CD14-positive monocyte (primary cell): ENCODE measurements around the gene KSR2. TPM values are rescaled to one million over a fixed set of nuclear protein-coding genes. Genes with fewer than 3 reads are reported as not detected.

Source experiments
- DNase-seq, 3 donors: peaks; one replicate each; pipeline ENCODE4 v3.0.0-alpha.2; 2011 to 2022
- H2AFZ ChIP-seq: 2 replicates; pipeline ENCODE4 v1.6.0; 2012; ENCODE audit warnings: mild to moderate bottlenecking, low read depth, low read length, inconsistent platforms; ENCODE audit not compliant: insufficient read depth, poor library complexity, severe bottlenecking
- H3K27ac ChIP-seq, 2 donors: 1 replicate in 1 of 2; 2 replicates in 1 of 2; pipeline ENCODE4 v1.5.1; 2012 to 2013; ENCODE audit warnings: low read length in 2 of 2, control low read depth in 1 of 2, inconsistent platforms in 1 of 2, low read depth in 1 of 2, mild to moderate bottlenecking in 1 of 2
- H3K27me3 ChIP-seq, 2 donors: one replicate each; pipeline versions ENCODE4 v1.6.0 to v1.6.1; 2011 to 2013; ENCODE audit warnings: low read length in 2 of 2; ENCODE audit not compliant: control insufficient read depth in 2 of 2, insufficient read depth in 2 of 2
- H3K36me3 ChIP-seq, 2 donors: replicated peaks in 1 of 2; 1 replicate in 1 of 2; 2 replicates in 1 of 2; pipeline versions ENCODE4 v1.5.1 to v1.6.1; 2012 to 2013; ENCODE audit warnings: low read length in 2 of 2, control low read depth in 1 of 2, inconsistent platforms in 1 of 2, mild to moderate bottlenecking in 1 of 2; ENCODE audit not compliant: insufficient read depth in 2 of 2, control insufficient read depth in 1 of 2
- H3K4me1 ChIP-seq, 2 donors: 1 replicate in 1 of 2; 2 replicates in 1 of 2; pipeline versions ENCODE4 v1.5.1 to v1.6.1; 2012 to 2013; ENCODE audit warnings: low read length in 2 of 2, control low read depth in 1 of 2, inconsistent platforms in 1 of 2, mild to moderate bottlenecking in 1 of 2, moderate library complexity in 1 of 2; ENCODE audit not compliant: insufficient read depth in 2 of 2, control insufficient read depth in 1 of 2
- H3K4me2 ChIP-seq: replicated peaks from 2 replicates; pipeline ENCODE3; 2012; ENCODE audit warnings: low read length, moderate library complexity, mild to moderate bottlenecking; ENCODE audit not compliant: poor library complexity, severe bottlenecking; ENCODE audit errors: extremely low read depth
- H3K4me3 ChIP-seq, 3 experiments: fragments of 200-600 bp in 1 of 3; sonication (generic) in 1 of 3; replicated peaks in 1 of 3; 1 replicate in 2 of 3; 2 replicates in 1 of 3; pipeline ENCODE4 v1.5.1; 2011 to 2013; ENCODE audit warnings: low read length in 3 of 3, mild to moderate bottlenecking in 3 of 3, control low read depth in 2 of 3, low read depth in 2 of 3, inconsistent platforms in 1 of 3, moderate library complexity in 1 of 3
- H3K79me2 ChIP-seq: 2 replicates; pipeline ENCODE4 v1.6.0; 2012; ENCODE audit warnings: mild to moderate bottlenecking, control low read depth, inconsistent platforms, low read length, moderate library complexity; ENCODE audit not compliant: insufficient read depth
- H3K9ac ChIP-seq: 2 replicates; pipeline ENCODE4 v1.6.0; 2017; ENCODE audit warnings: low read length, mild to moderate bottlenecking; ENCODE audit not compliant: insufficient read depth, poor library complexity, severe bottlenecking
- H3K9me3 ChIP-seq, 2 donors: replicated peaks in 1 of 2; 1 replicate in 1 of 2; 2 replicates in 1 of 2; pipeline versions ENCODE4 v1.5.1 to v1.6.1; 2012 to 2013; ENCODE audit warnings: low read length in 2 of 2, control low read depth in 1 of 2; ENCODE audit not compliant: control insufficient read depth in 1 of 2, insufficient read depth in 1 of 2
- H4K20me1 ChIP-seq: 2 replicates; pipeline ENCODE4 v1.6.0; 2012; ENCODE audit warnings: mild to moderate bottlenecking, low read length, control low read depth, moderate library complexity; ENCODE audit not compliant: insufficient read depth
- H3K27ac Mint-ChIP-seq, 7 donors: one replicate each; pipeline ENCODE4 v1.8.0; 2020; ENCODE audit warnings: mild to moderate bottlenecking in 7 of 7, mixed read lengths in 7 of 7, moderate library complexity in 6 of 7, inconsistent platforms in 2 of 7
- H3K27me3 Mint-ChIP-seq, 3 donors: one replicate each; pipeline ENCODE4 v1.8.0; 2021 to 2022; ENCODE audit warnings: low read depth in 3 of 3, mild to moderate bottlenecking in 3 of 3, mixed read lengths in 3 of 3, moderate library complexity in 3 of 3, inconsistent platforms in 1 of 3
- H3K36me3 Mint-ChIP-seq, 2 donors: one replicate each; pipeline ENCODE4 v1.8.0; 2020; ENCODE audit warnings: mixed read lengths in 2 of 2, inconsistent platforms in 1 of 2, mild to moderate bottlenecking in 1 of 2
- H3K4me1 Mint-ChIP-seq: one replicate; pipeline ENCODE4 v1.8.0; 2020; ENCODE audit warnings: mild to moderate bottlenecking, mixed read lengths
- H3K4me3 Mint-ChIP-seq, 2 donors: one replicate each; pipeline ENCODE4 v1.8.0; 2020; ENCODE audit warnings: mild to moderate bottlenecking in 2 of 2, mixed read lengths in 2 of 2, moderate library complexity in 1 of 2
- H3K9me3 Mint-ChIP-seq, 7 donors: one replicate each; pipeline ENCODE4 v1.8.0; 2020 to 2022; ENCODE audit warnings: mixed read lengths in 7 of 7, mild to moderate bottlenecking in 6 of 7, moderate library complexity in 6 of 7, inconsistent platforms in 2 of 7
- CTCF ChIP-seq: fragments of 200-600 bp; IDR thresholded peaks from one replicate; pipeline ENCODE4 v1.8.0; 2022; ENCODE audit warnings: antibody characterized with exemption, mild to moderate bottlenecking
- WGBS: methylation state at CpG from one replicate; pipeline ENCODE4 v1.1.5; 2013; ENCODE audit warnings: missing lambda C conversion rate; ENCODE audit not compliant: insufficient coverage; 5-methylcytosine and 5-hydroxymethylcytosine counted together
- intact Hi-C, 2 donors: fragments of 100-400 bp; cut with micrococcal nuclease; formaldehyde crosslinking; loops; one replicate each; pipeline versions ENCODE4 v1.15.0 to v1.15.1; 2023
- polyA minus RNA-seq: library from RNA; depleted of rRNA, polyadenylated mRNA; stranded (reverse); fragments of >200 nt; gene quantifications from 2 replicates; pipeline ENCODE4 v1.2.3, GENCODE V29; 2012
- polyA plus RNA-seq, 3 donors: library from polyadenylated mRNA; depleted of rRNA in 1 of 3; unstranded in 2 of 3; stranded (reverse) in 1 of 3; fragments of 300-500 nt in 2 of 3; fragments of >200 nt in 1 of 3; fragmentation: Illumina TruSeq in 2 of 3; gene quantifications; 1 replicate in 2 of 3; 2 replicates in 1 of 3; pipeline ENCODE4 v1.2.3, GENCODE V29; 2012 to 2021
- total RNA-seq, 12 experiments: library from RNA in 1 of 12; stranded (reverse) in 1 of 12; fragments of 120-200 nt in 1 of 12; gene quantifications; one replicate each; pipeline ENCODE4 v1.2.4 and lab custom pipeline; 2013 to 2026; ENCODE audit warnings: mixed read lengths in 6 of 12, inconsistent platforms in 1 of 12

KSR2 gene
- not detected for total RNA-seq (2013)
- polyA plus RNA-seq = not detected
- polyA minus RNA-seq = under 0.01 TPM in 1 of 2 replicates, not detected in the other
- 0 to 22.8 (median 0.08) reads per million in 11 experiments for total RNA-seq (lab: John Stamatoyannopoulos, UW)

- Mint-ChIP-seq H3K27me3 (peaks cover 48 to 68% (median 55%) of the 10 kb centered on the region in 3 donors), H3K9me3 (peaks cover 2 to 20% (median 17%) of the 10 kb centered on the region in 7 donors), H3K36me3 (peaks cover 0 to 2% of the 10 kb centered on the region in 2 donors), H3K4me1 (peaks cover 3% of the 10 kb centered on the region), H3K4me3 (peak within 1 kb of the TSS; percentile 35 to 85), H3K27ac (no peak within 1 kb of the TSS)
- Histone ChIP-seq H3K4me3 (no peak within 1 kb of the TSS), H3K4me1 (no peaks in the 10 kb centered on the region), H3K27me3 (peaks cover 27 to 49% of the 10 kb centered on the region in 2 donors), H3K27ac (no peak within 1 kb of the TSS), H4K20me1 (no peaks in the 10 kb centered on the region), H3K9me3 (peaks cover 5 to 9% of the 10 kb centered on the region in 2 donors), H3K4me2 (no peak within 1 kb of the TSS), H3K79me2 (no peaks in the 10 kb centered on the region), H3K36me3 (no peaks in the 10 kb centered on the region), H2AFZ (no peak within 1 kb of the TSS), H3K9ac (no peak within 1 kb of the TSS)
- DNase-seq = no peak
- WGBS = 1% methylated on average over 68 of the region's 86 CpGs
- intact Hi-C loops = no loop called here
- TF ChIP-seq CTCF = no peak
These were observed at the start of gene KSR2 for GRCh38 chr12:117968826-117969659. KSR2 (minus strand) TSS chr12:117968990; CDS start chr12:117968255, 735 bp downstream.

GRCh38 chr12:118017926-118018325, 49.1 kb upstream of the KSR2 start:
- Mint-ChIP-seq H3K9me3 (peaks cover 0 to 4% (median 1%) of the 10 kb centered on the region in 7 donors), H3K4me1 (peaks cover 13% of the 10 kb centered on the region), H3K27me3 (peaks cover 0 to 9% (median 8%) of the 10 kb centered on the region in 3 donors), H3K4me3 (no peak overlapping the region), H3K27ac (no peak overlapping the region), H3K36me3 (peaks cover 25 to 36% of the 10 kb centered on the region in 2 donors)
- no peak overlapping the region for H3K4me2 ChIP-seq
- no peak overlapping the region for H2AFZ ChIP-seq
- H3K79me2 ChIP-seq = peaks cover 14% of the 10 kb centered on the region
- intact Hi-C loops = loop anchor here (5.0 kb wide), 1 partner anchor 44 kb away; the partner anchor contains the start of gene WSB2 (in 2 of the 2)
- peaks cover 19 to 31% of the 10 kb centered on the region in 2 donors for H3K36me3 ChIP-seq
- DNase-seq = no peak
- H3K4me1 ChIP-seq = peaks cover 13% of the 10 kb centered on the region in 2 donors
- no peaks in the 10 kb centered on the region for H3K9me3 ChIP-seq
- no peak overlapping the region for H3K4me3 ChIP-seq
- H3K27ac ChIP-seq = no peak overlapping the region
- TF ChIP-seq CTCF = no peak
- no peaks in the 10 kb centered on the region for H3K27me3 ChIP-seq
- no peak overlapping the region for H3K9ac ChIP-seq
- no peaks in the 10 kb centered on the region for H4K20me1 ChIP-seq
